Mesenteric fat pad (tissue), 1 donor: Measurements from ENCODE around the gene MAFB. TPM values are rescaled to one million over a fixed set of nuclear protein-coding genes. Genes with fewer than 3 reads are reported as not detected.
A peak's percentile ranks its signal among the peaks of the same experiment; 100 is the strongest.

Source experiments
- DNase-seq: peaks from one replicate; pipeline ENCODE4 v3.0.0-alpha.2; 2020; ENCODE audit warnings: low spot score
- total RNA-seq: library from RNA; stranded (reverse); fragmentation: NEBNext Ultra II Directional; extraction: Animal tissue kit (Norgen Biotek cat#: 25700); gene quantifications from one replicate; pipeline ENCODE4 v1.2.1, GENCODE V29; 2021
- donor health status: DM: yes; HTN: yes; CAD: no.

MAFB gene
- total RNA-seq, 1 donor from 2014 or later = 86.0 TPM

DNA sequence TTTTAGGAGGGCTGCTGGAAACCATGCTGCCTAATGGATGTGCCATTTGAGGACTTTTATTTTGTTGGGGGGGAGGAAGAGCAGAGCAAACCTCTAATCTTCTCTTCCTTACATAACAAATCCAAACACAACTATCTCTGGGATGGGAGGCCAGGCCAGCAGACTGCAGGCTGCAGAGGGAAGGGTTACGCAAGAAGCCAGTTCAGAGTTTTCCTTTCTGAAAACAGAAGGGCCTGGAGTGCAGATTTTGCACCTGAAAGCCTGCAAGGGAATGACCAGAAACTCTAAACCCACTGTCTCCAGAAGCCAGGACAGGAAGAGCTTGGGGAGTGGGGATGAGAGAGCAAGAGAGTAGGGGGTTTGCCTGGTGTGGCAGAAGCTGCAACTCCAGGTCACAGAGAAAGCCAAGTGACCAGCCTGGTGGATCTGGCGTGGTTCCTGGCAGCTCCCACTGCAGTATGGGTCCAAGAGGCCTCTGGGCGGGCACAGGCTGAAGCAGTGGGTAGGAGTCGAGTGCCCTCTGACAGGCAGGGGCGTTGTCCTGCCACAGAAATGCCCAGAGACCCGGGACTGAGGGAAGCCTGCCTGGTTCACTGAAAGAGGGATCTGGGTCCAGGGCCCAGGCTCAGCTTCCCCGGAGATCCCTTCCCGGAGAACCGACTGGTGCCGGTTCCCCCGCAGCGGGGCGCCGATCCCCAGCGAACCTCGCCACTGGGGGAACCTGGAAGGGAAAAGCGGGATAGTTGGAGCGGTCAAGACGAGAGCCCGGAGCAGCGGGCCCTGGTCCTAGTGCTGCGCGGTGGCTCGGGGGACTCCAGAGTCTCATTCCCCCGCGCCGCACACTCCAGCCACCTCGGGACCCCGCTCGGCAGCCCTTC lies 6.7 kb downstream of the MAFB start:
- no peak for DNase-seq

- peak; percentile 78 for DNase-seq
Measured at GRCh38 chr20:40681684-40682083, 7.4 kb downstream of the MAFB start.

GRCh38 chr20:40681165-40681564 lies 7.9 kb downstream of the MAFB start:
- DNase-seq = no peak

DNA sequence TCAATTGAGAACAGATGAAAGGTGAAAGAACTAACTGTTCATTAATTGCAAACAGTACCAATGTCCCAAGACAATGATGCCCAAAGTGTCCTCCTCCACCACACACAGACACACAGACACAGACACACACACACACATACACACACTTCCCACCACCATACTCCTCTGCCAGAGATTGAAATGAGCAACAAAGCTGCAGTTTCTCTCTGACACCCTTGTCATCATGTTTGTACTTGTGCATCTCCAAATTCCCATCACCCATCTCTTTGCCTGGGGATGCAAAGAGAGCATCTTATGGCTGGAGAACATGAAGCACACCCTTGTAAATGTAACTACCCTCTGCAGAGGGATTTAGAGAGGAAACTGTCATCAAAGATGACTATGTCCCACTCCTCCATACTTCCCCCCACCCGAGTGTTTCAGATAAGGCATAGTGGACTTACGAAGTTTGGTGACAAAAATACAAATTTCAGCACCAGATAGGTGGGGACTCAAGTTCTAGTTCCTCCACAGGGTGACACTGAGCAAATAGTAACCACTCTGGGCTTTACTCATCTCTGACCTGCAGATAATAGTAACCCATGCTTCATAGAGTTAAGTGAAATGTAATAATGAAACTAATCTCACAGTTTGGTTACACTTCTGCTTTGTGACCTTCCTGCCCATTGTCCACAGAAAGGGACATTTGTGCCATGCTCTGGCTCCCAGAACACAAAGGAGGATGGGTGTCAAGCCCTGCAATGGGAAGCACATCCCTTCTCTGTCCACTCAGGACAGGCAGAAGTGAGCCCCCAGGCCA lies 8.7 kb downstream of the MAFB start:
- no peak for DNase-seq

GRCh38 chr20:40679184-40679583 lies 9.9 kb downstream of the MAFB start:
- no peak for DNase-seq

DNA sequence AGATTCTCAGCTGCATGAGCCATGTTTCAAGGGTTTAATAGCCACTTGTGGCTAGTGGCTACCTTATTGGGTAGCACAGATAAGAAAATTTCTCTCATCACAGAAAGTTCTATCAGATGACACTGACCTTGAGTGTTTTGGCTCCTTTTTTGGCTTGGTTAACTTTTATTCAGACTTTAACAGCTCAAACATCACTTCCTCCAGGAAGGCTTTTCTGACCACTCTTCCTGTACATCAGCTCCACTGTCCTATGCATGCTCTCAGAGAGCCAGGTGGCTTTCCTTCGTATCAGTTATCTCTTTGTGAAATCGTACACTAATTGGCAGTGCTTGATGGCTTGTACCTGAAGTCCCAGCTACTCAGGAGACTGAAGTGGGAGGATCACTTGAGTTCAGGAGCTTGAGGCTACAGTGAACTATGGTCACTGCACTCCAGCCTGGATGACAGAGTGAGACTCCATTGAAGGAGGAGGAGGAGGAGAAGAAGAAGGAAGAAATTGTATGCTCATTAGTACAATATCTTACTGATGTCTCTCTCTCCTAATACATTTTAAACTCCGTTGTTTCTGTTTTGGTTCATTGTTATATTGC lies 10.7 kb downstream of the MAFB start:
- no peak for DNase-seq

GRCh38 chr20:40677343-40677924 lies 11.6 kb downstream of the MAFB start:
- DNase-seq = no peak

GRCh38 chr20:40676491-40677269 lies 12.4 kb downstream of the MAFB start:
- no peak for DNase-seq

GRCh38 chr20:40675599-40676221 lies 13.3 kb downstream of the MAFB start:
- no peak for DNase-seq

GRCh38 chr20:40673442-40673841 lies 15.6 kb downstream of the MAFB start:
- no peak for DNase-seq

DNA sequence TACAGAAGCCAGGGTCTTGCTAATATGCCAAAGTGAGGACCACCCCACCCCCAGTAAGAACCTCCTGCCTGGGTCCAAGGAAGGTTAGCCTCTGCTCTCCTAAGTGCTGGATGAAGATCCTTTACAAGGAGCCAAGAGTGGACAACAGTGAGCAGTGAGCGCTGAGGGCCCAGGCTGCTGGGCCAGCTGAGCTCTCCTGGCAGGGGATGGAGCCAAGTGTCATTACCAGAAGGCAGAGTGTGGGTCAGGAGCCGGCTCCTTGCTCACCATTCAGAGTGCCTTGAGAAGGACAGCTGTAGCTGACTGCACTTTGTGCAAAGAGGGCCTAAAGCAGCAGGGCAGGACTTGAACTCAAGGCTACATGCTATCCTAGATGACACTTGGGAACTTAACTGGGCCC lies 16.9 kb downstream of the MAFB start:
- DNase-seq = no peak

DNA sequence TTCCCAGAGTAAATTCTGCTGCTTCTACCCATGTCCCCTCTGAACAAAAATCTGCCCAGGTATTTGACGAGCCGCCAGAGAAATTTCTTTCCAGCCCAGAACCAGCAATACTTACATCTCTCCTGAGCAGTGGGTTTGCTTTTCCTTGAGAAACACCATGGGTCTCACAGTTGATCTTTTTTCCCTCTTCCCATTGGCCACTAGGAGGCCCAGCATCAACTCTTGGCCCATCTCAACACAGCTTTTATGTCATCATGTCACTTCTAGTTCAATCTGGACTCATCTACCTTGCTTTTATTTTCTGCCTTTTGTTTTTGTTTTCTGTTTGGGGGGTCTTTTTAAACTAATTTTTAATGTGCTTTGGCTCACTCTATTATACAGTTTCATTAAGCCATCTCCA lies 18.8 kb downstream of the MAFB start:
- no peak for DNase-seq

- no peak for DNase-seq
Measured at GRCh38 chr20:40669692-40670091, 19.3 kb downstream of the MAFB start.

- no peak for DNase-seq
Measured at GRCh38 chr20:40668449-40669228, 20.4 kb downstream of the MAFB start.

- no peak for DNase-seq
Measured at GRCh38 chr20:40667503-40667902, 21.5 kb downstream of the MAFB start.

GRCh38 chr20:40666336-40666735 lies 22.7 kb downstream of the MAFB start:
- DNase-seq = no peak

GRCh38 chr20:40664891-40665290 lies 24.1 kb downstream of the MAFB start:
- no peak for DNase-seq

GRCh38 chr20:40663991-40664880 lies 24.8 kb downstream of the MAFB start:
- no peak for DNase-seq
